DOHH2 (cell line): ENCODE measurements around the gene CCDC34.

Experiments used
- H3F3A ChIP-seq: fragments of 200-600 bp; sonication (generic), shearing (Covaris generic); 2 replicates; pipeline ENCODE4 v1.6.0; 2016; ENCODE audit warnings: antibody characterized with exemption, mild to moderate bottlenecking; ENCODE audit not compliant: control insufficient read depth, insufficient read depth
- H3K27ac ChIP-seq: fragments of 200-600 bp; sonication (generic); 2 replicates; pipeline ENCODE4 v1.5.1; 2014; ENCODE audit warnings: low read depth, mild to moderate bottlenecking, low read length, moderate library complexity
- H3K27me3 ChIP-seq: fragments of 200-600 bp; sonication (generic); 2 replicates; pipeline ENCODE4 v1.6.1; 2014; ENCODE audit warnings: mild to moderate bottlenecking, low read length, mixed read lengths; ENCODE audit not compliant: control insufficient read depth
- H3K36me3 ChIP-seq: fragments of 200-600 bp; sonication (generic); 2 replicates; pipeline ENCODE4 v1.6.1; 2014; ENCODE audit warnings: mild to moderate bottlenecking, low read length, moderate library complexity, mixed read lengths; ENCODE audit not compliant: control insufficient read depth
- H3K4me1 ChIP-seq: fragments of 200-600 bp; sonication (generic); 2 replicates; pipeline ENCODE4 v1.6.1; 2014; ENCODE audit warnings: mild to moderate bottlenecking, low read length, mixed read lengths; ENCODE audit not compliant: control insufficient read depth
- H3K4me2 ChIP-seq: fragments of 200-600 bp; sonication (generic); 2 replicates; pipeline ENCODE4 v1.6.0; 2014; ENCODE audit warnings: mild to moderate bottlenecking, low read length, moderate library complexity
- H3K4me3 ChIP-seq: fragments of 200-600 bp; sonication (generic); 2 replicates; pipeline ENCODE4 v1.5.1; 2014; ENCODE audit warnings: mild to moderate bottlenecking, low read length, mixed read lengths
- H3K79me2 ChIP-seq: fragments of 200-600 bp; sonication (generic); 2 replicates; pipeline ENCODE4 v1.6.1; 2014; ENCODE audit warnings: mild to moderate bottlenecking, low read length, mixed read lengths; ENCODE audit not compliant: control insufficient read depth
- H3K9me2 ChIP-seq: fragments of 200-600 bp; sonication (generic); replicated peaks from 2 replicates; pipeline ENCODE4 v1.6.1; 2014; ENCODE audit warnings: mild to moderate bottlenecking, low read length, mixed read lengths; ENCODE audit not compliant: control insufficient read depth
- H3K9me3 ChIP-seq: fragments of 200-600 bp; sonication (generic); 2 replicates; pipeline ENCODE4 v1.6.1; 2014; ENCODE audit warnings: antibody characterized with exemption, low read length, mixed read lengths; ENCODE audit not compliant: control insufficient read depth, insufficient read depth
- H4K20me1 ChIP-seq: fragments of 200-600 bp; sonication (generic); 2 replicates; pipeline ENCODE4 v1.6.0; 2014; ENCODE audit warnings: low read depth, mild to moderate bottlenecking, antibody characterized with exemption, low read length, moderate library complexity; ENCODE audit not compliant: control insufficient read depth, insufficient read depth
- CTCF ChIP-seq: fragments of 200-600 bp; sonication (generic); IDR thresholded peaks from one replicate; pipeline ENCODE4 v1.5.1; 2014; ENCODE audit warnings: antibody characterized with exemption, mild to moderate bottlenecking, low read depth, low read length; ENCODE audit not compliant: poor library complexity, severe bottlenecking
- EZH2phosphoT487 ChIP-seq: fragments of 200-600 bp; sonication (generic); IDR thresholded peaks from 2 replicates; pipeline ENCODE4 v1.6.1; 2017; ENCODE audit warnings: borderline replicate concordance, mild to moderate bottlenecking, antibody characterized with exemption, low read length, moderate library complexity, mixed read lengths

CCDC34 gene

GRCh38 chr11:27350511-27350910, 12.5 kb downstream of the CCDC34 start:
- Histone ChIP-seq H3K36me3 (peaks cover 30% of the 10 kb centered on the region), H3F3A (no peaks in the 10 kb centered on the region), H3K79me2 (no peaks in the 10 kb centered on the region), H3K4me1 (no peaks in the 10 kb centered on the region), H3K9me2 (no peaks in the 10 kb centered on the region), H3K27ac (no peak overlapping the region), H4K20me1 (no peaks in the 10 kb centered on the region), H3K4me2 (no peak overlapping the region), H3K9me3 (no peaks in the 10 kb centered on the region), H3K27me3 (no peaks in the 10 kb centered on the region), H3K4me3 (no peak overlapping the region)
- TF ChIP-seq CTCF (no peak), EZH2phosphoT487 (no peak)

GRCh38 chr11:27349919-27350318, 13.1 kb downstream of the CCDC34 start:
- no peak for TF ChIP-seq CTCF
- no peak for TF ChIP-seq EZH2phosphoT487
- H3K9me2 ChIP-seq = no peaks in the 10 kb centered on the region
- peaks cover 30% of the 10 kb centered on the region for H3K36me3 ChIP-seq
- H3K79me2 ChIP-seq = no peaks in the 10 kb centered on the region
- H3K4me1 ChIP-seq = no peaks in the 10 kb centered on the region
- no peaks in the 10 kb centered on the region for H3K27me3 ChIP-seq
- no peak overlapping the region for H3K4me3 ChIP-seq
- H4K20me1 ChIP-seq = no peaks in the 10 kb centered on the region
- no peak overlapping the region for H3K27ac ChIP-seq
- no peak overlapping the region for H3K4me2 ChIP-seq
- no peaks in the 10 kb centered on the region for H3K9me3 ChIP-seq
- no peaks in the 10 kb centered on the region for H3F3A ChIP-seq

GRCh38 chr11:27348340-27348873, 14.6 kb downstream of the CCDC34 start:
- Histone ChIP-seq H4K20me1 (no peaks in the 10 kb centered on the region), H3K9me2 (no peaks in the 10 kb centered on the region), H3K36me3 (peaks cover 27% of the 10 kb centered on the region), H3K27me3 (no peaks in the 10 kb centered on the region), H3F3A (no peaks in the 10 kb centered on the region), H3K4me1 (no peaks in the 10 kb centered on the region), H3K4me2 (no peak overlapping the region), H3K9me3 (no peaks in the 10 kb centered on the region), H3K4me3 (no peak overlapping the region), H3K79me2 (no peaks in the 10 kb centered on the region), H3K27ac (no peak overlapping the region)
- TF ChIP-seq EZH2phosphoT487 (no peak), CTCF (no peak)
